ENCODE data around the gene PRDM15.

Gene PRDM15

GRCh38 chr21:41869771-41870170 lies 9.4 kb downstream of the PRDM15 start:
- no peaks in the 10 kb centered on the region for H3K9me3 ChIP-seq (ENCODE audit: insufficient read depth, low read depth, low read length)
- no peak overlapping the region for H3K4me2 ChIP-seq (ENCODE audit: low read depth, low read length, poor library complexity, severe bottlenecking)
- H3K9ac ChIP-seq (ENCODE audit: low read depth, low read length, poor library complexity, severe bottlenecking), result no peak overlapping the region
- TF ChIP-seq EZH2phosphoT487 (IDR thresholded peaks at IDR 0.05; ENCODE audit: borderline replicate concordance), result no peak
- TF ChIP-seq, protein P1, sequence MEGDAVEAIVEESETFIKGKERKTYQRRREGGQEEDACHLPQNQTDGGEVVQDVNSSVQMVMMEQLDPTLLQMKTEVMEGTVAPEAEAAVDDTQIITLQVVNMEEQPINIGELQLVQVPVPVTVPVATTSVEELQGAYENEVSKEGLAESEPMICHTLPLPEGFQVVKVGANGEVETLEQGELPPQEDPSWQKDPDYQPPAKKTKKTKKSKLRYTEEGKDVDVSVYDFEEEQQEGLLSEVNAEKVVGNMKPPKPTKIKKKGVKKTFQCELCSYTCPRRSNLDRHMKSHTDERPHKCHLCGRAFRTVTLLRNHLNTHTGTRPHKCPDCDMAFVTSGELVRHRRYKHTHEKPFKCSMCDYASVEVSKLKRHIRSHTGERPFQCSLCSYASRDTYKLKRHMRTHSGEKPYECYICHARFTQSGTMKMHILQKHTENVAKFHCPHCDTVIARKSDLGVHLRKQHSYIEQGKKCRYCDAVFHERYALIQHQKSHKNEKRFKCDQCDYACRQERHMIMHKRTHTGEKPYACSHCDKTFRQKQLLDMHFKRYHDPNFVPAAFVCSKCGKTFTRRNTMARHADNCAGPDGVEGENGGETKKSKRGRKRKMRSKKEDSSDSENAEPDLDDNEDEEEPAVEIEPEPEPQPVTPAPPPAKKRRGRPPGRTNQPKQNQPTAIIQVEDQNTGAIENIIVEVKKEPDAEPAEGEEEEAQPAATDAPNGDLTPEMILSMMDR (conservative IDR thresholded peaks at IDR 0.05; ENCODE audit: low read length), result no peak
- H3K4me3 ChIP-seq (ENCODE audit: low read length, poor library complexity, severe bottlenecking), result no peak overlapping the region
- H3K27me3 ChIP-seq (ENCODE audit: insufficient read depth, low read length, poor library complexity, severe bottlenecking), result no peaks in the 10 kb centered on the region
- peaks cover 21% of the 10 kb centered on the region for H3K4me1 ChIP-seq (ENCODE audit: insufficient read depth, low read length, poor library complexity, severe bottlenecking)
- no peaks in the 10 kb centered on the region for H3K36me3 ChIP-seq (ENCODE audit: insufficient read depth, low read length)
- H3F3A ChIP-seq (ENCODE audit: low read depth), result no peaks in the 10 kb centered on the region
- no peak overlapping the region for H2AFZ ChIP-seq (ENCODE audit: low read length)
- no peaks in the 10 kb centered on the region for H3K9me2 ChIP-seq (replicated peaks; ENCODE audit: low read depth, low read length)
- no peaks in the 10 kb centered on the region for H4K20me1 ChIP-seq (ENCODE audit: insufficient read depth, low read length, poor library complexity, severe bottlenecking)
- H3K79me2 ChIP-seq (ENCODE audit: insufficient read depth, low read length), result peaks cover 31% of the 10 kb centered on the region; the same call in 1 of the 2 replicates

GRCh38 chr21:41868062-41868710 lies 11.0 kb downstream of the PRDM15 start:
- H3K79me2 ChIP-seq (ENCODE audit: insufficient read depth, low read length), result peaks cover 21% of the 10 kb centered on the region; the same call in 1 of the 2 replicates
- no peaks in the 10 kb centered on the region for H3K9me3 ChIP-seq (ENCODE audit: insufficient read depth, low read depth, low read length)
- H3K4me3 ChIP-seq (ENCODE audit: low read length, poor library complexity, severe bottlenecking), result no peak overlapping the region
- no peak overlapping the region for H3K9ac ChIP-seq (ENCODE audit: low read depth, low read length, poor library complexity, severe bottlenecking)
- H3K9me2 ChIP-seq (replicated peaks; ENCODE audit: low read depth, low read length), result no peaks in the 10 kb centered on the region
- no peaks in the 10 kb centered on the region for H3F3A ChIP-seq (ENCODE audit: low read depth)
- no peaks in the 10 kb centered on the region for H3K36me3 ChIP-seq (ENCODE audit: insufficient read depth, low read length)
- no peak for TF ChIP-seq EZH2phosphoT487 (IDR thresholded peaks at IDR 0.05; ENCODE audit: borderline replicate concordance)
- TF ChIP-seq, protein P1 (conservative IDR thresholded peaks at IDR 0.05; ENCODE audit: low read length), result no peak
- no peaks in the 10 kb centered on the region for H4K20me1 ChIP-seq (ENCODE audit: insufficient read depth, low read length, poor library complexity, severe bottlenecking)
- H3K27me3 ChIP-seq (ENCODE audit: insufficient read depth, low read length, poor library complexity, severe bottlenecking), result no peaks in the 10 kb centered on the region
- no peak overlapping the region for H2AFZ ChIP-seq (ENCODE audit: low read length)
- no peak overlapping the region for H3K4me2 ChIP-seq (ENCODE audit: low read depth, low read length, poor library complexity, severe bottlenecking)
- peaks cover 21% of the 10 kb centered on the region for H3K4me1 ChIP-seq (ENCODE audit: insufficient read depth, low read length, poor library complexity, severe bottlenecking)

GRCh38 chr21:41867313-41867712 lies 11.8 kb downstream of the PRDM15 start:
- no peaks in the 10 kb centered on the region for H4K20me1 ChIP-seq (ENCODE audit: insufficient read depth, low read length, poor library complexity, severe bottlenecking)
- H3K79me2 ChIP-seq (ENCODE audit: insufficient read depth, low read length), result peaks cover 18% of the 10 kb centered on the region; the same call in 1 of the 2 replicates
- no peaks in the 10 kb centered on the region for H3K9me2 ChIP-seq (replicated peaks; ENCODE audit: low read depth, low read length)
- H2AFZ ChIP-seq (ENCODE audit: low read length), result no peak overlapping the region
- no peaks in the 10 kb centered on the region for H3F3A ChIP-seq (ENCODE audit: low read depth)
- no peaks in the 10 kb centered on the region for H3K36me3 ChIP-seq (ENCODE audit: insufficient read depth, low read length)
- no peaks in the 10 kb centered on the region for H3K9me3 ChIP-seq (ENCODE audit: insufficient read depth, low read depth, low read length)
- peaks cover 22% of the 10 kb centered on the region for H3K4me1 ChIP-seq (ENCODE audit: insufficient read depth, low read length, poor library complexity, severe bottlenecking)
- no peak overlapping the region for H3K4me3 ChIP-seq (ENCODE audit: low read length, poor library complexity, severe bottlenecking)
- H3K9ac ChIP-seq (ENCODE audit: low read depth, low read length, poor library complexity, severe bottlenecking), result no peak overlapping the region
- H3K27me3 ChIP-seq (ENCODE audit: insufficient read depth, low read length, poor library complexity, severe bottlenecking), result no peaks in the 10 kb centered on the region
- no peak overlapping the region for H3K4me2 ChIP-seq (ENCODE audit: low read depth, low read length, poor library complexity, severe bottlenecking)
- TF ChIP-seq, protein P1 (conservative IDR thresholded peaks at IDR 0.05; ENCODE audit: low read length), result no peak
- TF ChIP-seq EZH2phosphoT487 (IDR thresholded peaks at IDR 0.05; ENCODE audit: borderline replicate concordance), result no peak
